Measurements from ENCODE around the gene COBL.
A peak's percentile ranks its signal among the peaks of the same experiment; 100 is the strongest.

Gene COBL

DNA sequence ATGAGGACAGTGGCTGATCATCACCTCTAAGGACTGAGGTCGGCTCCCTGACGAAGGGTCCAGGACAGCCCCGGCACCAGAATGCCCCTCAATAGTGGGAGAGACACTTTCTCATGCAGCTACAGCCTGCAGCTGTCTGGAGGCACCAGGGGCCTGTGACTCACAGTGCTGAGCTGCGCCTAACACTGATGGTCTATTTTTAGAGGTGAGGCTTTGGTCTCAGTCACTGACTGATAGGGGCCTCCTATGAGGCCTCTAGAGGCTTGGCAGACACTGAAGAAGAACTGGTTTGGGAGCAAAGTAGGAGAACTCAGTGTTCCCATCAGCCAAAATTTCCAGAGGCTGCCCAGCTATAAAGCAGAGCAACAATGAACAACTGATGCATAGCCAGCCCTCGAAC lies 130.1 kb downstream of the COBL start:
- no peak for DNase-seq

DNA sequence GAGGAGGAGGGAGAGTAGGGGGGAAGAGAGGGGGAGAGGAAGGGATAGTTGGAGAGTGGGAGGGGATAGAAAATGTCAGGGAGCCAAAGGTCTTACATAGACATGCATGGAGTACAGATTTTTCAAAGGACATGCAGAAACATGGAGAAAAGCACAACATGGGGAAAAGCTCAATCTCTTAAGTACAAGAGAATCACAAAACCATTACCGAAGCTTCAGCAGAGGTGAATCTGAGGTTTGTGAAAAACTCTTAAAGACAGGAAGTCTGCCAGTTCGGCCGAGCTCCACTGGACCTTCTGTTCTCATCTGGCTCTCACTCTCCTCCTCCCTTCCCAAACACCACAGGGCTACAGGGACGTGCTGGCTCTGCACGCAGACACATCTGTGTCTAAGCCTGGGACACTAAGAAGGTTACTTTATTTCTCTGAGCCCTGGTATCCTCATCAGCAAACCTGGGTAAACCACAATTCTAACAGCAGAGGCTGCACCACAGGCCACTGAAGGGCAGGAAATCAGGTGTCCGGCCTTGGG lies 133.9 kb downstream of the COBL start:
- DNase-seq, result no peak

DNA sequence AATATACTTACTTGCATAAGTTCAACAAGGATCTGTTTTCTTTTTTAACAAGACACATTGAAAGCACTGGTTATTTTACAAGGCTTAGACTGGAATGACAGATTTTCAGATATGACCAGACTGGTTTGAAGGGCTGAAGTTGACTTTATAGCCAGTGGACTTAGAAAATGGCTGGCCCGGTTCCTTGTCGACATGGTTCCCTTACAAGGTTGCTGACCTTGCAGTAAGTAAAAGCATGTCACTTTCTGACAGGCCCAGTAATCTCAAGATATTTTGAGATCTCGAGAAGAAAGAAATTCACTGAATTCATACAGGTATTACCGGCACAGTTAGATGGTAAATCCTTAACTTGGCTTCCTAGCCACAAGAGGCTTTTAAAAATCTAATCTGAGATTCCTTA lies 136.5 kb downstream of the COBL start:
- no peak for DNase-seq

DNA sequence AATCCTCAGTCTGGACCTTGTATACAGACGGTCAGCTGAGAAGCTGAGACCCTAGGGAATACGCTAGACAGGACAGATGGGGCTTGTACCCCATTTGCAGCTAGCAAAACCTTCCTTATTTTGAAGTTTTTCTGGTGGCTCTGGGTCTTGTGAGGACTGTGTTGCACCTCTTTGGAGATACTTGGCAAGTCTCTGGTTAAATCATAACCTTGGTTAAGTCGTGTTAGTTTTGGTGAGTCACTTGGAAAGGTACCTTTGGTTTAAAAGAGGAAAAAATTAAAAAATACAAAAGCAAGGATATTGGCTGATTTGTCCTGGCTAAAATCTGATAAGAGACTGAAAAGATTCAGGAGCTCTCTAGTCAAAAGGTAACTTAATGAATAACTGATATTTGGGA lies 140.6 kb downstream of the COBL start:
- DNase-seq, result no peak

DNA sequence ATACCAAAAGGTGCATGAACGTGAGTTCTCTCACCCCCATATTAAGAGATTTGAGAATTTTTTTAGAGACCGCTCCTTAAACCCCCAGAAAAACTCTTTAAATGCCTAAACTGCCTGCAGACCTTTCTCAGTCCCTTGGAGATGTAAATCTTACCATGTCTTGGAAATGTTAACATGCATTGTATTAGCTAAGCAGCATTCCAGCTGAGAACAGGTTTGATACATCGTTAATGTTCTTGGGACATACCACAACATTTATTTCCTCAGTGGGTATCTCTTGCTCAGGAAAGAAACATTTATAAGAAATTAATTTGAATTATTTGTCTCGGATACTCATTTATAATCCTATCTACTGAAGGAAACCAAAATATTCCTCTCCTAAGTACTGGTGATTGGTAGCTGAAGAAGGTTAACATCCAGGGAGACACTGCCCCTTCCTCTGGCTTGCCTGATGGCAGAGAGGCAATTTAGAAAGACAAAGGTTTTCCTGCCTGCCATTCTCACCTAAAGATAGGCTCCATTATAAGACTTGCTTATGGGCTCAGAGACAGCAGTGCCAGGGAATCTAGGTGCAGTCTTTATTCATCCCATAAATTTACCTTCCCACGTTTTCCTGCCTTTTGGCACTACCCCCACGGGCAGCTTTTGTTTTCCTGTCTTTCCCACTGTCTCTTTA lies 141.2 kb downstream of the COBL start:
- DNase-seq, result no peak

DNA sequence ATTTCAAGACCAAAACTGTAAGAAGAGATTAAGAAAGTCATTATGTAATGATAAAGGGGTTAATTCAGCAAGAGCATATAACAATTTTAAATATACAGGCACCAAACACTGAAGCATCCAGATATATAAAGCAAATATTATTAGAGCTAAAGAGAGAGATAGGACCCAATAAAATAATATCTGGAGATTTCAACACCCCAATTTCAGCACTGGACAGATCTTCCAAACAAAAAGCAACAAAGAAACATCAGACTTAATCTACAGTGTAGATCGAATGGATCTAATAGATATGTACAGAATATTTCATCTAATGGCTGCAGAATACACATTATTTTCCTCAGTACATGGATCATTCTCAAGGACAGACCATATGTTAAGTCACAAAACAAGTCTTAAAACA lies 151.3 kb downstream of the COBL start:
- no peak for DNase-seq

DNA sequence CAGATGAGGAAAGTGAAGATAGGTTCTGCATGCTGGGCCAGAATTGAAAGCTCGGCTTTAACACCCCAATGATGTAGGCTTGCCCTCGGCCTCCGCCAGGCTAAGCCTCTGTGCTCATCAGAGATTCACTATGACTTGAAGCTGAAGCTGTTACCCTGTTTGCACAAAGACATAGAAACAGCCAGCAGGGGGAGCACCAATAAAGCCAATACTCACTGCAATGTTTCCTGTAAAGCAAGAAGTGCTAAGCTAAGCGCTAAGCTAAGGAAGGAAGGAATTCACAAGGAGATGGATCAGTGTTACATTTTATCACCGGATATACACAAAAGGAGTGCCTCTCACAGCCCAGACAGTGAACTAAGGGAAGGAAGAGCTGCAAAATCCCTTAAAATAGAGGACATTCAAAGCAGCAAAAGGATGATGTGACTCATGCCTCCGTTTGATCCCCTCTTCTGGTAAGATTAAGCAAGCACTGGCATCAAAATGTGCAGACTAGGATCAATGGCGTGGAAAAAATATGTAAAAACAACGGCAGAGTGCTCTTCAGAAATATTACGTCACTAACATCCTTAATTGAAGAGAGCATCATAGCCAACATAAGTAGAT lies 153.8 kb downstream of the COBL start:
- peak; percentile 83 to 90 for DNase-seq

DNA sequence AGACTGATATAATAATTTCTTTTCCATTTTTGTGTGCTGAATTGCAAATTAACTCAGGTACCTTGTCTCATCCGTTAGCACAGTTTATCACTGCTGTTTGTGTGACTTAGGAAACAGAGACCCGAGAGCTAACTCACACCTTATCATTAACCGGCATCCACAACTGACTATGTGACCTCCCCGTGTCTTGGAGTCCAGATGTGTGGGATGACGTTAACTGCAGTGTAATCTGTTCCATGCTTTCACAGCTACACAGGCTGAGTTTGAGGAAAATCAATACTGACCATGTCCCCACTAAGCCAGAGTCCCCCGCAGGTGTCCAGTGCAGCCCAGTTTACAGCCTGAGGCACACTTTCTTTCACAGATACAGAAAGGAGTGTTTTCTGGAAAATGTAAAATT lies 154.7 kb downstream of the COBL start:
- no peak for DNase-seq

DNA sequence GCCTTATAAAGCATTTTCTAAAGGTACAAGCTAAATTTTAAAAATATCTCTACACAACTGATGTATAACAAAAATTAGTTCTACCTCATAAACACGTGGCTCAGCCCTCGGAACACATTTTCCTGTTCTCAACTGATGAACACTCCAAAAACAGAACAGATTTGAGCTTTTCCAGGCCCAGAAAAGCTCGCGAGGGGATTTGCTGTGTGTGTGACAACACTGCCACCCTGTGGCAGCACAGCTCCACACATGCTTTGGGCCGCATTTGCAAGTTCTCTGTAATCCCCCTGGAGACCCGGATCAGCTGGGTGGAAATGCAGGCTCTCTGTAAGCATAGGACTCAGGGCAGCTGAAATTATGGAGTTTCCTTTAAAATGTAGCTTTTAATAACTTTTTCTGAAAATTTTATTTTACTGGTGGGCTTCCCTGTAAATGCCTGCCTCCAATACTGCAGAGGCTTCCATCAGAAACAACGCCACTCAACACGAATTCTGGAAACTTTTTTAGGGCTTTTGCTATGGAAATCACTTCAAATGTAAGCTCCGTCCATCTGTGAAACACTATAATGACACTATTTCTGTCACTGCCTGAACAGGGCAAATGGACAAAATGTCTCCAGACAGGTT lies 155.5 kb downstream of the COBL start:
- DNase-seq, result peak; percentile 68

DNA sequence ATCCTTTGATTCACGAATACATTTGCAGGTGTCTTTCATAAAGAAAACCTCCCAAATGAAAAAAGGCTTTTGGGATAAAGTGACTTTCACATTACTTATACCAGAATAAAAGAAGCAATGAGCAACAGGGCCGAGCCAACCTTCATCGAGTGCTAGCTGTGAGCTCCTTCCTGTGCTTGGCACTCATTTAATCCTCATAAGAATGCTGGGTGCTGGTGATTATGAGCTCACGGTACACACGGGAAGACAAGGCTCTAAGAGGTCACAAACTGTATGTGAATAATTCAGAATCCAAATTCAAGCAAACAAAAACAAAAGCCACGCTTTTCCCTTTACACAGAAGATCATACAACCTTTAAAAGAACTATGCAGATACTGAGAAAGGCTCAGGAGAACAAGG lies 156.2 kb downstream of the COBL start:
- DNase-seq, result no peak

DNA sequence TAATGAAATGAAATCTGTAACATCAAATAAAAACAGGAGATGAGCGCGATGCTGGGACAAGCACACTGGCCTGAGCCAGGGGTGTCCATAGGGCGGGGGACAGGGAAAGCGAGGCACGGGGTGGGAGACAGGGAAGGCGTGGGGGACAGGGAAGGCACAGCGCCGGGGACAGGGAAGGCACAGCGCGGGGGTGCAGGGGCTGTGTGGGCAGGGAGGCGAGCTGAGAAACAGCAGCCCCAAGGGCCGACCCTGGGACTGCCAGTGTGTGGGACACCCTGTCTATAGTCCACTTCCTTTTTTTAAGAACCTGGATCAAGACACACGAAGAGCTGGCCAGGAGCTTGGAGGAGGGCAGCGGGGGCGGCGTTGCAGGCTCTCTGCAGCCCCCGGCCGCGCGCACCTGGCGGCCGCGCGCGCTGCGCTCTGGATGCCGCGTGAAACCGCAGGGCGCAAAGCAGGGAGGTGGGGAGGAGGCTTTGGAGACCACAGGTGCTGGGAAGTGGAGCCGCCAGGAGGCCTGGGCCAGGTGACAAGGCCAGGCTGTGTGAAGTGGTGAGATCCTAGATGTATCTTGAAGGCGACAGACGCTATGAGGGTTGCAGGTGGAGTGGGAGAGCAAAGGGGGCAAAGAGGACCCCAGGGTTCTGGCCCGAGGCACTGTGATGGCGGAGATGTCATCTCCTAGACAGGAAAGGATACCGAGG lies 157.7 kb downstream of the COBL start:
- DNase-seq, result no peak

DNA sequence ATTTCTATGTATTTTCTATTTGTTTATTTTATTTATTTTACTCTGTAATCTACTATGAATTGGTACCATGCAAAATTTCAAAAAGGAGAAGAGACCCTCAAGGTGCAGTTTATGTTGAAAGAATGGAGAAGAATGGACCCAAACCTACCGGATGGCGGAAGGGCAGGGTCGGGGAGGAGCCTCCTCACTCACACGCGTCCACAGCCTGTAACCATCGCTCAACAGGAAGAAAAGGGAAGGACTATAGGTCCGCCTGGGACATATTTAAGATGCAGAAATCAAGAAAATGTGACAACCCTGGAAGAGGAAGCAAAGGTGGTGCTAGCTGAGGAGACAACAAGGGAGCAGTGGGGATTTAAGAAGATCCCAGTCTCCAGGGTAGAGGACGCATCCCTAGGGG lies 158.4 kb downstream of the COBL start:
- no peak for DNase-seq

DNA sequence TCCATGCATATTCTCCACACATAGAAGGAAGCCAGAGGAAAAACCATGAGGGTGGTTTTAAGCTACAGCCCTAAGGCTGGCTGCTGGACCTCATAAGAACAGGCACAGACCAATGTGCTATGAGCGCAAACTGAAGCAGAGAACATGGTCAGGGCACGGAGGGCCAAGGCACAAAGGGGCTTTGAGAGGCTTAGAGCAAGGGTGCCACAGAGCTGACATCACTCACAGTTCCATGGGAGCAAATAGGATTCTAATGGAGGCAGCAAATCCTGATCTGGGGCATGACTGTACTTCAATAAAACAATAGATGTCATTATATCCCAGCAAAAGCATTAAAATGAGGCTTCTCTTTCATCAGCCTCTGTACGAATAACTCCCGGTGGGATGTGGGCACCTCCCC lies 162.4 kb downstream of the COBL start:
- peak; percentile 69 to 93 for DNase-seq

DNA sequence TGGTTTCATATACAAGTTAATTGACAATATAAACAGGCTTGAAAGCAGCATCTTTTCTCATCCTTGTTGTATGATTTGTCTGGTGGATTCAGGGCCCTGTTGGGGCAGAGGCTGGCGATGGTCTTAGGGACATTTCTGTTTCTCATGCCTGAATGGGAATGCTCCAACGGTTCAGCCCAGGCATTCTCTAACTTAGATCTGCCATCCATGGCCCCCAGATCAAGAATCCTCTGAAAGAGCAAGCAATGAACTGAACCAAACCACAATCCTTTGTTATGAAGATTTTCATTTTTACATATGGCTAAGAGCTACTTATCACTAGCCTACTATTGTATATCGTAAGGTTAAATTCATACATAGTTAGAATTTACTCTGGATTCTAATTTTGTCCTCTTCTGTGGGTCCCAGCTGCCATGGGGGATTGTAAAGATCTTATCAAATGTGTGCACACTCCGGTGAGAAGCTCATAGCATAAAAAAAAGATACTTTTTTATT lies 163.9 kb downstream of the COBL start:
- no peak for DNase-seq

DNA sequence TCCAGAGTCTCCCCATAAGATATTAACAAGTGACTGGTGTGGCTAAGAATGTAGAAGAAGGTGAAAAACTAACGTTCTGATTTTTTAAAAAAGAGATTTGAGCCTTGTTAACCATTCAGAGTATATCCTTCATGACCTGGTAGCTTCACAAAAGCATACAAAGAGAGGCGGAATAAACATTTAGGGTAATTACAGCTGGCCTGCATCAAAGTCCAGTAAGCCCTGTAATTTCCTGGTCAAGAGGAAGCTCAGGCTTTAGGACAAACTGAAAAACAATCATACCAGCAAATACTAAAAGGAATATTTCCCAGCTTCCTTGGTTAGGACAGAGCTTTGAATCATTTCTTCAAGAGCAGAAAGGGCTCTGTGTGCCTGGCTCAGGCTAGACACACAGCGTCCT lies 165.2 kb downstream of the COBL start:
- no peak for DNase-seq

DNA sequence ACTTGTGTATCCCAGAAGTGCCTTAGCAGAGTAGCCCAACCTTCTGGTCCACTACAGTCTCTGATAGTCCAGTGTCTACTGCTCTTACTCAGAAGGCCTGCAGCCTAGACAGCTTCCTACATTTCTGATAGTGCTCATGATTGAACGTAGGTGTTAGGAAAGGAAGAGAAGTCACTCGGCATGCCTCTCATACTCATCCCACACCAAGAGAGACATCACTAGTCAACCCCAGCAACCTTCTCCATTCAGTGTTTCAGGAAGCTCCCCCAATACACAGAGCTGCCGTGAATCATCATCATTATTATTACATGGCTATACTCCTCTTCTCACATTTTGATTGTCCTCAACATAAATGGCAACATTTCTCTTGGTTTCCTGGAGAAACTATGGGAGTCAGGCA lies 166.4 kb downstream of the COBL start:
- DNase-seq, result no peak

DNA sequence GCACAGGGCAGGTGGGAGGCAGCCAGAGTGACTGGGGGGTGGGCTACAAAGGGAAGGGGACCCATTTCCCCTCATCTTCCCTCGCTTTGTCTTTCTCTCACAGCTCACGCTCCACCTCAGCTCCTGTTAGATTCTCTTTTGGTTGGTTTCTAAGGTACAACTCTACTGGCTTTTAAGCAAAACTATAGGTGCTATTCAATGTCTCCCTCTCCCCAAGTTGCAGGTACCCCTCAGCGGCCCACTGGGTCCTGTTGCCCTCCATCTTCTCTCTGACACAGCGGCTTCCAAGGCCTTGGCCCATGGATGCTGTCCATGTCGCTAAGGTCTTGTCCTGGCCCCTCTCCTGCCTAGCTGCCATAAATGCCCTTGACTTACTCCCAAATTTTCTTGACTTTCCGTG lies 168.4 kb downstream of the COBL start:
- DNase-seq, result no peak

DNA sequence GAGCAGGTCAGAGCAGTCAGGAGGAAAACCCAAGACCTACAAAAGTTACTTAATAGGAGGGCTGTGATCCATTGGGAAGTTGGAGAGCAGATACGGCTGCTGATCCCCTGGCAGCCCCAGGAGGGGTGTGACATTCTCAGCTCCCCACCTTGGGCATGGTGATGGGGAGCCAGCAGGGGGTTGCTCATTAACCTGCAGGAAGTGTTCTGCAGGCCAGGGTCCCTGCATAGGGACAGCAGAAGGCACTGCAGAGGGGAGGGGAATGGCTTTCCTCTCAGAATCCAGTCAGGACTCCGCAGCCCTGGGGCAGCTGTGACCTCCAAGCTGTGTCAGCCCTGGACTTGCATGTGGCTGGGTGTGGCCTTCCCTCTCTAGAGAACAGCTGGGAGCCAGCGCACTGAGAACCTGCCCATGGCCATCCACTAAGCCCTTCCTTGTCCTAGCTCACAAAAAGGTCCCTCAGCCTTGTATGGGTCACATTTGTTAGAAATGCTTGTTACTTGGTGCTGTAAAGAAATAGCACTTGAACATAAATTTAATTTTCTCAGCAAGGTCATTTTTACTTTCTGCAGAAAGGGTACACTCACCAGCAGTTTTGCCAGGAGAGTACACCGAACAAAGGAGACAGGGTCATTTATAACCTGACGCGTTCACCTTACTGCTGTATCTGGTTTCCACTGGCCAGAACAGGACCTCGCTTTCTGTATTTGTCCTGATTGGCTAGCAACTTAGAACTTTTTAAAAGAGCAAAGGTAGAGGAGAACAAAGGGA lies 169.6 kb downstream of the COBL start:
- DNase-seq, result no peak

DNA sequence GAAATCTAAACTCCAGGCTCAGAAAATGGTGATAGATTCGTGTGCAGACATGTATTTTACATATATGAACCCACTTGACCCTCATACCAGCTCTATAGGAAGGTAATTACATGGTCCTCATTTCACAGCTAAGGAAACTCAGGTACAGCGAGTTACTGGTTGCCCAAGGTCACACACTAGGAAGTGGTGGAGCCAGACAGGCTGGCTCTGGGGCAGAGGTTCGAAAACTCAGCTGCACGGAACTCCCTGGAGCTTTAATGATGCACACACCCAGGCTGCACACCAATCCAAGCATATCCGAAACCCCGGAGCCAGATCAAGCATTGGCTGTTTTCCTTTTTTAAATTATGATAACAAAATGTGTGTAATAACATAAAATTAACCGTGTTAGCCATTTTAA lies 172.4 kb downstream of the COBL start:
- no peak for DNase-seq

DNA sequence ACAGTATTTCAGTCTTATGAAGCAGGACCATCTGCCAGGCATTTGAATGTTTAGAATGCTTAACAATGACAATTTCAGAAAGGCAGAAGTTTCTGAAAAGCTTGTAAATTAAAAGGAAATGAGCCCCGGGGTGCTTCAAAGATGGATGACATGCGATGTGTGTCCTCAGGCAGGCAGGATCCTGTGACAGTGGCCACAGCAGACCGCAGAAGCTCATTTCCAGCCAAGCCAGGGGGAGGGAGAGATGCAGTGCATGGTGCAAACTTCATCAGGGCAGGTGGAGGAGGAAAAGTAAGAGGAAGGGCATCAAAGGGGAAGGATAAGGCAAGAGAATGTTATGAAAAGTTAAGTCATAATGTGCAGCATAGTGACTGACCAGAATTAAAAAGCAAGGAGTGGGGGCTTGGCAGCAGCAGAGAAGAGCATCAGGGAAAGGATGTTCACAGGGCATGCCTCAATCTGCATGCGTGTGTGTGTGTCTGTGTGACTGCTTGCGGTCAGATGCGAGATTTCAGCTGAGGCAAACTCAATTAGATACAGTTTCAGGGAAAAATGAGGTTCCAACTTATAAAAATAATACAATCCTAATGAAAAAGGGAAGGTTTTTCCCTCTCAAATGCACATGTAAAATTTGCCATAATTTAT lies 173.7 kb downstream of the COBL start:
- no peak for DNase-seq

DNA sequence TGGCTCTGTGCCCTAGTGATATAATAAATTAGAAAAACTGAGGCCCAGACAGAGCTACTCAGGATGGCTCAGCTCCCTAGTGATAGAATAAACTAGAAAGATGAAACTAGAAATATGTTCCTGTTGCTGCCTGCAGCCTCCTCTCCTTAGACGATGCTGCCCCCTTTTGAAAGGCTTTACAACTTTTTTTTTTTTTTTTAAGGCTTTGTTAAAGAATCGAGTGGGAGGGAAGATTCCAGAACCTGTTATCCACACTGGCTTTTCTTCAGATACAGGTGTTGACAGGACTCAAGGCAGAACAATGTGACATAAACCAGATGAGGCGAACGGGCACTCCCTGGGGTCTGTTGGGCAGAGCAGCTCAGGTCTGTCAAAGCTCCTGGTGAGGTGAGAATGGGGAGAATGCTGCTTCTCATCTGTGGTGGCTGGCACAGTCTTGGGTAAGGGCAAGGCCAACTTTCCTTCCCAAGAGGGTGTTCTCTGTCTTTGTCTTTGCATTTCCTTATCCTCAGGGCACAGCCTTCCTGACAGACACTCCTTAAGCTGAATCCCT lies 175.1 kb downstream of the COBL start:
- DNase-seq, result peak in 1 of 2 donors; percentile 57

Data from hippocampal formation (tissue), 2 donors.